Measurements from ENCODE around the gene NCKAP5L.
A peak's percentile ranks its signal among the peaks of the same experiment; 100 is the strongest.

NCKAP5L gene

GRCh38 chr12:49843411-49843810 is 15.2 kb upstream of the NCKAP5L start:
- Histone ChIP-seq H3K4me1 (ENCODE audit: control insufficient read depth in 2 of 2, insufficient read depth in 2 of 2, low read length in 2 of 2) (peaks cover 3 to 10% of the 10 kb centered on the region in 2 donors), H3K27ac (ENCODE audit: low read depth in 2 of 2, low read length in 2 of 2) (peak overlapping the region; percentile 92 to 95), H3K36me3 (ENCODE audit: control insufficient read depth in 2 of 2, insufficient read depth in 2 of 2, low read length in 2 of 2) (no peaks in the 10 kb centered on the region), H3K27me3 (ENCODE audit: control insufficient read depth in 2 of 2, insufficient read depth in 2 of 2, low read length in 2 of 2) (peaks cover 3 to 5% of the 10 kb centered on the region in 2 donors), H3K9me3 (ENCODE audit: control insufficient read depth in 2 of 2, low read length in 2 of 2) (no peaks in the 10 kb centered on the region), H3K4me3 (ENCODE audit: low read length in 2 of 2) (peak overlapping the region; percentile 86 to 96), H3K9ac (ENCODE audit: low read depth in 1 of 2, low read length in 2 of 2) (peak overlapping the region; percentile 76 to 93)

DNA sequence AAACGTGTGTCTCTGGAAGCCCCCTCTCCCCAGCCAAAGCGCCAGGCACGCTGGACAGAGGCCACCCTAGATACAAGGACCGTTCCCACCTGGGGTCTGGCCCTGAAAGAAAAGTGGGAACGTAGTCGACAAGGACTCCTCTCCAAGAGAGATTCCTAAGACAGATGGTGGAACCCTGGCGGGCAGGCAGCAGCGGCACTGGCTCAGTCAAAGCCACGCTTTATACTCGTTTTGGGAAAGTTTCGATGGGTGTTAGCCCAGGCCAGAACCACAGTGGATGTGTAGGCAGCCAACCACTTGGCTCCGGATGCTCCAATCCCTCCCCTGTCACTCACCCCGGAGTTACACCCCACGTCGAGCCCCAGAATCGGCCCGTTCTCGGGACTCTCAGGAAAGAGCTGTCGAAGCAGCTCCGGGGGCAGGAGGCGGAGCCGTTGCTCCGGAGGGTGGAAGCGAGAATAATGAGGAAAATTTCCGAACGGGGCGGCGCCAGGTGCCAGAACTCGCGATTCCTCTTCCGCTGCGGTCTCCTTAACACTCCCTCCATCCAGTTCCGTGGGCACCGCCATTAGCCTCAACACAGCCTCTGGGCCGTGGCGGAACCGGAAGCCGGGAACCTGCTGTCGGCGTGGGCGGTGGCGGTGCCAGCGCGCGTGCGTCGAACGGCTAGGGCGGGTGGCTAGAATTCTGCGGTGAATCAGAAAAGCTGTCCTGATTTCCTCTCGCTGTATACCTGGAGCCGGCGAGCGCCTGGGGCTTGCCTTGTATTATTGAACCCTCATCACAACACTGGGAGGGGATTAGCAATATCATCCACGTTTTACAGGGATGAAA is 14.5 kb upstream of the NCKAP5L start, which contains the start of gene BCDIN3D:
BCDIN3D (minus strand) TSS at position 588 of the 834 bp plus-strand sequence; CDS start at position 569, 19 bp downstream.
- Histone ChIP-seq H3K4me3 (ENCODE audit: low read length in 2 of 2) (peak within 1 kb of the TSS; percentile 86 to 96), H3K36me3 (ENCODE audit: control insufficient read depth in 2 of 2, insufficient read depth in 2 of 2, low read length in 2 of 2) (peaks cover 3 to 4% of the 10 kb centered on the region in 2 donors), H3K9me3 (ENCODE audit: control insufficient read depth in 2 of 2, low read length in 2 of 2) (no peaks in the 10 kb centered on the region), H3K27ac (ENCODE audit: low read depth in 2 of 2, low read length in 2 of 2) (peak within 1 kb of the TSS; percentile 92 to 95), H3K27me3 (ENCODE audit: control insufficient read depth in 2 of 2, insufficient read depth in 2 of 2, low read length in 2 of 2) (peaks cover 0 to 5% of the 10 kb centered on the region in 2 donors), H3K4me1 (ENCODE audit: control insufficient read depth in 2 of 2, insufficient read depth in 2 of 2, low read length in 2 of 2) (peaks cover 3 to 10% of the 10 kb centered on the region in 2 donors), H3K9ac (ENCODE audit: low read depth in 1 of 2, low read length in 2 of 2) (peak within 1 kb of the TSS; percentile 89 to 93)

GRCh38 chr12:49838973-49839633 is 10.9 kb upstream of the NCKAP5L start:
- Histone ChIP-seq H3K4me1 (ENCODE audit: control insufficient read depth in 2 of 2, insufficient read depth in 2 of 2, low read length in 2 of 2) (peaks cover 3 to 10% of the 10 kb centered on the region in 2 donors), H3K4me3 (ENCODE audit: low read length in 2 of 2) (no peak overlapping the region), H3K27ac (ENCODE audit: low read depth in 2 of 2, low read length in 2 of 2) (no peak overlapping the region), H3K36me3 (ENCODE audit: control insufficient read depth in 2 of 2, insufficient read depth in 2 of 2, low read length in 2 of 2) (peaks cover 3 to 4% of the 10 kb centered on the region in 2 donors), H3K9me3 (ENCODE audit: control insufficient read depth in 2 of 2, low read length in 2 of 2) (no peaks in the 10 kb centered on the region), H3K9ac (ENCODE audit: low read depth in 1 of 2, low read length in 2 of 2) (peak overlapping the region in 1 of 2 donors; percentile 14), H3K27me3 (ENCODE audit: control insufficient read depth in 2 of 2, insufficient read depth in 2 of 2, low read length in 2 of 2) (no peaks in the 10 kb centered on the region)

DNA sequence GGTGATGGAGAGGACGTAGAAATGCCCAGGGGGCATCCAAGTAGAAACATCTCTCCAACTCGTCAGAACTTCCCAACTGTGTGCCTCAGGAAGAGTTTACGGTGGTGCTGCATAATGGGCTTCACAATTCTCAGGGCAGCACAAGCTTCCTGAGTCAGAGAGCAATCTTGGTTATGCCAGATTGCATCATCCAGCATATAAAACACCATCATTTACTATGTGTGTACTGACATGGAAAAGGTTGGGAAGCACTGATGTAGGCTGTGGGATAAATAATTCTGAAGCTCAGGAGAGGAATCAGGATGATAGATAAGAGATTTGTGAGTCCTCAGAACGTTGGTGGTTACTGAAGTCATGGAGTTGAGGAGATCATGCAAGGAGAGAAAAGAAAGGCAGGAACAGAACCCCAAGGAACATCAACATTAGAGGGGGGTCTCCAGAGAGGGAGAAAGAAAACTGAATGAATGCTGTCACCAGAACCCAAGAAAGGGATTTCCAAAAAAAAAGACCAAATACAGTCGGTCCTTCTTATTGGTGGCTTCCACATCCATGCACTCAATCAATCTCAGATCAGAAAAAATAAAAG is 4.7 kb upstream of the NCKAP5L start:
- Histone ChIP-seq H3K27ac (ENCODE audit: low read depth in 2 of 2, low read length in 2 of 2) (no peak overlapping the region), H3K9ac (ENCODE audit: low read depth in 1 of 2, low read length in 2 of 2) (no peak overlapping the region), H3K4me1 (ENCODE audit: control insufficient read depth in 2 of 2, insufficient read depth in 2 of 2, low read length in 2 of 2) (peaks cover 6 to 7% of the 10 kb centered on the region in 2 donors), H3K36me3 (ENCODE audit: control insufficient read depth in 2 of 2, insufficient read depth in 2 of 2, low read length in 2 of 2) (no peaks in the 10 kb centered on the region), H3K27me3 (ENCODE audit: control insufficient read depth in 2 of 2, insufficient read depth in 2 of 2, low read length in 2 of 2) (no peaks in the 10 kb centered on the region), H3K4me3 (ENCODE audit: low read length in 2 of 2) (no peak overlapping the region), H3K9me3 (ENCODE audit: control insufficient read depth in 2 of 2, low read length in 2 of 2) (no peaks in the 10 kb centered on the region)

GRCh38 chr12:49831717-49832116 is 3.5 kb upstream of the NCKAP5L start:
- peaks cover 7 to 8% of the 10 kb centered on the region in 2 donors for H3K4me1 ChIP-seq (ENCODE audit: control insufficient read depth in 2 of 2, insufficient read depth in 2 of 2, low read length in 2 of 2)
- no peak overlapping the region for H3K9ac ChIP-seq (ENCODE audit: low read depth in 1 of 2, low read length in 2 of 2)
- H3K4me3 ChIP-seq (ENCODE audit: low read length in 2 of 2): no peak overlapping the region
- no peaks in the 10 kb centered on the region for H3K36me3 ChIP-seq (ENCODE audit: control insufficient read depth in 2 of 2, insufficient read depth in 2 of 2, low read length in 2 of 2)
- H3K27me3 ChIP-seq (ENCODE audit: control insufficient read depth in 2 of 2, insufficient read depth in 2 of 2, low read length in 2 of 2): no peaks in the 10 kb centered on the region
- H3K9me3 ChIP-seq (ENCODE audit: control insufficient read depth in 2 of 2, low read length in 2 of 2): no peaks in the 10 kb centered on the region
- no peak overlapping the region for H3K27ac ChIP-seq (ENCODE audit: low read depth in 2 of 2, low read length in 2 of 2)

DNA sequence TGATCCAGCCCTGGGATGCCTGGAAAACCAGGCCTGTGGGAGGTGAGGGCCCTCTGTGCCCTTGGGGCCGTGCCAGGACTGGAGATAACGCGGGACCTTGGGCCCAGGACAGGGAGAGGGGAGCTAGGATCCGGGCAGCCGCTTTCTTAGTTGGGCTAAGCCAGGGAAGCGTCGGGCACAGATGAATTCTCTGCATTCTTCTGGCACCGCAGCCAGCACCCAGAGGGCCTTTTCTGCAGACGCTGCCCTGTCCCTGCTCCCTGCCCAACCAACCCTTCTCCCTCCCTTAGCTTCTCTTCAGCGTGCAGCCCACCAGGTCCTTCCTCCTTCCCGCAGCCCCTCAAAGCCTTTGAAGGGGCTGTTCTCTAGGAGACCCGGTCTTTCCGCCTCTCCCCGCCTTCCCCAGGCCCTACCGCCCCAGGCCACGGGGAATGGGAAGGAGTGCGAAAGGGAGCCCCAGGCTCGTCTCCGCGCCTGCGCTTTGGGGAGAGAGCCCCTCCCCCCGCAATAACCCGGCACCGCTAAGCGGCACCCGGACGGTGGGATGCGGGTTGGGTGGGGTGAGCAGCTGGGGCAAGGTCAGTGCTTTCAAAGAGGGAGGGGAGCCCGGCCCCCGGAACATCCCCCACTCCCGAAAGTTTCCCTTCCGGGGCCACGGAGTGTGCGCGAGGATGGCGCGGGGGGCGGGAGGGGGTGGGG is 663 bp downstream of the NCKAP5L start:
- no peaks in the 10 kb centered on the region for H3K9me3 ChIP-seq (ENCODE audit: control insufficient read depth in 2 of 2, low read length in 2 of 2)
- no peaks in the 10 kb centered on the region for H3K36me3 ChIP-seq (ENCODE audit: control insufficient read depth in 2 of 2, insufficient read depth in 2 of 2, low read length in 2 of 2)
- H3K27ac ChIP-seq (ENCODE audit: low read depth in 2 of 2, low read length in 2 of 2): peak overlapping the region; percentile 64 to 79
- no peaks in the 10 kb centered on the region for H3K27me3 ChIP-seq (ENCODE audit: control insufficient read depth in 2 of 2, insufficient read depth in 2 of 2, low read length in 2 of 2)
- peak overlapping the region; percentile 18 to 56 for H3K9ac ChIP-seq (ENCODE audit: low read depth in 1 of 2, low read length in 2 of 2)
- peak overlapping the region; percentile 60 to 70 for H3K4me3 ChIP-seq (ENCODE audit: low read length in 2 of 2)
- peaks cover 7 to 23% of the 10 kb centered on the region in 2 donors for H3K4me1 ChIP-seq (ENCODE audit: control insufficient read depth in 2 of 2, insufficient read depth in 2 of 2, low read length in 2 of 2)

DNA sequence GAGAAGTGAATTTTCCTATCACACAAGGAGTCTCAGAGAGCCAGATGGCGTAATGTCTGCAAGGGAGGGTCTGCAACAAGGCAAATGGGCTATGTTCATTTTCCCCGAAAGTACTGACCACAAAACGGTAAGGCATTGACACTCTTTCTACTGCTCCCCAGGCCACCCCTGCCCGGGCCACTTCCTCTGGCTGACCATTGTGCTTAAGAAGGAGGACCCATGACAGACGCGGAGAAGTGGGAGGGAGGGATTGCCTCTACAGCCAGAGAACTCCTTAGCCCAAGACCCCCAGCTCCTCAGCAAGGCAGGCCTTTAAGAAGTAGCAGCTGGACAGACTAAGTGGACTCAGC is 1.2 kb downstream of the NCKAP5L start:
- H3K4me1 ChIP-seq (ENCODE audit: control insufficient read depth in 2 of 2, insufficient read depth in 2 of 2, low read length in 2 of 2): peaks cover 7 to 23% of the 10 kb centered on the region in 2 donors
- peak overlapping the region; percentile 59 to 70 for H3K4me3 ChIP-seq (ENCODE audit: low read length in 2 of 2)
- H3K27ac ChIP-seq (ENCODE audit: low read depth in 2 of 2, low read length in 2 of 2): peak overlapping the region; percentile 53 to 79
- H3K36me3 ChIP-seq (ENCODE audit: control insufficient read depth in 2 of 2, insufficient read depth in 2 of 2, low read length in 2 of 2): no peaks in the 10 kb centered on the region
- no peaks in the 10 kb centered on the region for H3K9me3 ChIP-seq (ENCODE audit: control insufficient read depth in 2 of 2, low read length in 2 of 2)
- H3K27me3 ChIP-seq (ENCODE audit: control insufficient read depth in 2 of 2, insufficient read depth in 2 of 2, low read length in 2 of 2): no peaks in the 10 kb centered on the region
- H3K9ac ChIP-seq (ENCODE audit: low read depth in 1 of 2, low read length in 2 of 2): peak overlapping the region; percentile 18 to 56

- H3K9me3 ChIP-seq (ENCODE audit: control insufficient read depth in 2 of 2, low read length in 2 of 2): no peaks in the 10 kb centered on the region
- H3K4me3 ChIP-seq (ENCODE audit: low read length in 2 of 2): no peak overlapping the region
- H3K36me3 ChIP-seq (ENCODE audit: control insufficient read depth in 2 of 2, insufficient read depth in 2 of 2, low read length in 2 of 2): no peaks in the 10 kb centered on the region
- no peak overlapping the region for H3K9ac ChIP-seq (ENCODE audit: low read depth in 1 of 2, low read length in 2 of 2)
- H3K27me3 ChIP-seq (ENCODE audit: control insufficient read depth in 2 of 2, insufficient read depth in 2 of 2, low read length in 2 of 2): no peaks in the 10 kb centered on the region
- H3K27ac ChIP-seq (ENCODE audit: low read depth in 2 of 2, low read length in 2 of 2): peak overlapping the region in 1 of 2 donors; percentile 52
- peaks cover 7 to 23% of the 10 kb centered on the region in 2 donors for H3K4me1 ChIP-seq (ENCODE audit: control insufficient read depth in 2 of 2, insufficient read depth in 2 of 2, low read length in 2 of 2)
These were observed 2.2 kb downstream of the NCKAP5L start for GRCh38 chr12:49825971-49826421.

- Histone ChIP-seq H3K9me3 (ENCODE audit: control insufficient read depth in 2 of 2, low read length in 2 of 2) (no peaks in the 10 kb centered on the region), H3K27me3 (ENCODE audit: control insufficient read depth in 2 of 2, insufficient read depth in 2 of 2, low read length in 2 of 2) (no peaks in the 10 kb centered on the region), H3K4me3 (ENCODE audit: low read length in 2 of 2) (peak overlapping the region in 1 of 2 donors; percentile 4), H3K9ac (ENCODE audit: low read depth in 1 of 2, low read length in 2 of 2) (no peak overlapping the region), H3K4me1 (ENCODE audit: control insufficient read depth in 2 of 2, insufficient read depth in 2 of 2, low read length in 2 of 2) (peaks cover 7 to 27% of the 10 kb centered on the region in 2 donors), H3K36me3 (ENCODE audit: control insufficient read depth in 2 of 2, insufficient read depth in 2 of 2, low read length in 2 of 2) (no peaks in the 10 kb centered on the region), H3K27ac (ENCODE audit: low read depth in 2 of 2, low read length in 2 of 2) (peak overlapping the region; percentile 10 to 52)
These were observed 2.7 kb downstream of the NCKAP5L start for GRCh38 chr12:49825360-49825970.
